ENCODE results near the gene SLC25A33.

SLC25A33 gene

GRCh38 chr1:9589144-9589718 is 50.0 kb downstream of the SLC25A33 start:
- DNase-seq, result no peak

GRCh38 chr1:9589719-9590157 is 50.5 kb downstream of the SLC25A33 start:
- no peak for DNase-seq

DNA sequence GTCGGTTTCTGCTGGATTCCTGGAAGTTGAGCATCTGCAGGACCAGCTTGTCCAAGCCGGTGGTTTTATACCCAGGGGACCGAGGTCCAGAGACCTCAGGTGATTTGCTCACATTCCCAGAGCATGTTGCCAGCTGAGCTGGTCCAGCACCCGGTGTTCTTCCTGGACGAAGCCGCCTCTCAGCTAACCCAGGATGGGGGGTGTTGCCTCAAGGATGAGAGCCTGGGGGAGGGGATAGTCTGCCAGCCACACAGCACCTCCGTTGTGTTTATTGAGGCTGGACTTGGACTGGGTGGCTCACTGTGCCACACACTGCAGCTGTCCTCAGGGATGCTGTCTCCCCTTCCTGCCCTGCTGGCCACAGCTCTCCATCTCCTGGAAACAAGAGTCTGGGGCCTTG is 50.9 kb downstream of the SLC25A33 start:
- DNase-seq, result no peak

- no peak for DNase-seq
Measured at GRCh38 chr1:9590945-9591668, 51.8 kb downstream of the SLC25A33 start.

DNA sequence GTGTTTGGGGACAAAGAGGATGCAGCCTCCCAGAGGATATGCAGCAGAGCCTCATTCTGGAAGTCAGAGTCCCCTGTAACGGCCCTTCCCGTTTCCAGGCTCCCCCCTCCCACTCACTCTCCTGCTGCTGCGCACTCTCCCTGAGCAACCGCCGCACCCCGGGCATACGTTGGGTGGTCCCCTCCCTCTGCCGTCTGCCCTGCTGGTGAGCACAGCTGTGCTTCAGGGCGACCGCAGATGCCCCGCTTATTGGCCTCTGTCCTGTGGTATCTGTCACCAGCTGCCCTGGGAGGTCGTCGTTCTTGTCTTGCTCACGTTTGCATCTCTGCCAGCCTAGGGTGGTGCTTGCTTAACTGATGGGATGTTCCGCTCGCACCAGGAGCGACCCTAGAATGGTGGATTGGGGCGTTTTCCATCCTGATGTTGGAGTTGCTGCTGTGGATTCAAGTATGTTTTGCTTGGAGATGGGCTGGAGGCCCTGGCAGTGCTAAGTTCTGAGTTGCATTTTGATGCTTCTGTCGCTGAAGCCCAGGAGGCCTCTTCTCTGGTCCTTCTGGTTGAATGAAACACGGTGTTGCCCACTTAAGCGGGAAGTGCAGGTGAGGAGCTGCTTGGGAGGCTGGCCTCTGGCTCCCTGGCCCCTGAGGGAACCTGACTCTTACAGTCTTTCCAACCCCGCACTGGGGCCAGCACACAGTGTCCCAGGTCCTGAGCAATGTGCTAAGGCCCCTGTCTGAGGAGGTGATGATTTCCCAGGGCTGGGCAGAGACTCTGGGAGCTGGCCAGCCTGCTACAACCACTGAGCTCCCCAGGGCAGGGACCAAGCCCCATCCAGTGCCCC is 52.6 kb downstream of the SLC25A33 start:
- no peak for DNase-seq

- DNase-seq, result no peak
Measured at GRCh38 chr1:9592510-9593075, 53.3 kb downstream of the SLC25A33 start.

- no peak for DNase-seq
Measured at GRCh38 chr1:9593147-9593491, 53.9 kb downstream of the SLC25A33 start.

GRCh38 chr1:9593492-9594465 is 54.5 kb downstream of the SLC25A33 start:
- DNase-seq, result peak; percentile 68

DNA sequence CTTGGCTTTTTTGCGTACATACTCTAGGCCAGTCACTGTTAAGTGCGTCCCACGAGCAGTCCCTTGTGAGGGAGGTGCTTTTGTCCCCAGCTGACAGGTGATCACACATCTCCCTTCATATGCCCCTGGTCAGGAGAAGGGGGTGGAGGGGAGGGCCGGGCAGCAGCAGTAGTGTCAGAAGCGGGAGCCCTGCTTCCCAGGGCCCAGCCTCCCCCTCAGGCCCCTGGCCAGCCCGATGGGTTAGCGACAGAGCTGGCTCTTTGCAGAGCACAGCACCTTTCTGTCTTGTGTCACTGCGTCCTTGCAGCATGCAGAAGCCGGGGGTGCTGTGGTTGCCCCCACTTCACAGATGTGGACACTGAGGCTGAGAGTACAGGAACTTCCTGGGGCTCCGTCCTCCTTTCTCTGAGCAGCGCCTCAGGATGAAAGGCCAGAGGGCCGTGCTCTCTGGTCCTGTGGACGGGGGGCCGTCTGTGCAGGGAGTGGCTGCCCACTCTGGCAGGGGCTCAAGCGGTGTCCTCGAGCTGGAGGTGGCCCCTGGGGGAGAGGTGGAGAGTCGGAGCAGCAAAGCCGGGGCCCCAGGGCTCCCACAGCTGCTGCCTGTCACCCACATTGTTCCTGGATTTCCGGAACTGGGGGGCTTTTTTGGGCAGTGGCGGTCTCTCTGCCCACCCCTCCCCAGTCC is 55.3 kb downstream of the SLC25A33 start:
- DNase-seq, result no peak

DNA sequence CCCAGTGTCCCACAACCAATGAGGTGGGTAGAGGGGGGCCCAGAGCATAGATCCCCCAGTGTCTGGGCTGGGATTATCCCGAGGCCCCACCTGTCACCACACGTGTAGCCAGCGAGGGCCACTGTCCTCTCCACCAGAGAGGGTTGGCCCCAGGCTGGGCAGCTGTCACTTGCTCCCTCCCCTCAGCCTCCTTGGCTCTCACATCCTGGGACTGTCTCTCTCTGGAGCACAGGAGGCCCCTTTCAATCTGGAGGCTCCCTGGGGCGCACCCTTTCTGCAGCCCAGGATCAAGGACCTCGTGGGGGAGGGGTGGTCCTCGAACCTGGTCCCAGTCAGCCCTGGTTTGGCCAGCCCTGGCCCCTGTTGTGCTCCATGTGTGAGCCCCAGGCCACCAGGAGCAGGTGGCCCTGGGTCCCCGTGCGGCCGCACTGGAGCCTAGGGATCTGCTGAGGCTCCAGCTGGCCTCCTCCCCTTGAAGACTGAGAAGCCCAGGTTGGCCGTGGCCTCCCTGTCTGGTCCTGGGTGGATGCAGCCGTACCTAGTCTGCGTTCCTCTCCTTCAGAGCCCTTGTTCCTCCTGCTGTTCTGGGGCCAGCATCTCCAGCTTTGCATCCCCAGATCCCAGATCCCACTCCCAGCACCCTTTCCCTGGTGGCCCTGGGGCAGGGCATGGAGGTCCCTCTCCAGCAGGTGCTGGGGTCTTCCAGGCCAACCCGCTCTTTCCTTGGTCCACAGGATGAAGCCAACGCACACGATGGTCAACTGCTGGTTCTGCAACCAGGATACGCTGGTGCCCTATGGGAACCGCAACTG is 56.1 kb downstream of the SLC25A33 start:
- DNase-seq, result no peak

GRCh38 chr1:9595968-9596340 is 56.7 kb downstream of the SLC25A33 start:
- no peak for DNase-seq

DNA sequence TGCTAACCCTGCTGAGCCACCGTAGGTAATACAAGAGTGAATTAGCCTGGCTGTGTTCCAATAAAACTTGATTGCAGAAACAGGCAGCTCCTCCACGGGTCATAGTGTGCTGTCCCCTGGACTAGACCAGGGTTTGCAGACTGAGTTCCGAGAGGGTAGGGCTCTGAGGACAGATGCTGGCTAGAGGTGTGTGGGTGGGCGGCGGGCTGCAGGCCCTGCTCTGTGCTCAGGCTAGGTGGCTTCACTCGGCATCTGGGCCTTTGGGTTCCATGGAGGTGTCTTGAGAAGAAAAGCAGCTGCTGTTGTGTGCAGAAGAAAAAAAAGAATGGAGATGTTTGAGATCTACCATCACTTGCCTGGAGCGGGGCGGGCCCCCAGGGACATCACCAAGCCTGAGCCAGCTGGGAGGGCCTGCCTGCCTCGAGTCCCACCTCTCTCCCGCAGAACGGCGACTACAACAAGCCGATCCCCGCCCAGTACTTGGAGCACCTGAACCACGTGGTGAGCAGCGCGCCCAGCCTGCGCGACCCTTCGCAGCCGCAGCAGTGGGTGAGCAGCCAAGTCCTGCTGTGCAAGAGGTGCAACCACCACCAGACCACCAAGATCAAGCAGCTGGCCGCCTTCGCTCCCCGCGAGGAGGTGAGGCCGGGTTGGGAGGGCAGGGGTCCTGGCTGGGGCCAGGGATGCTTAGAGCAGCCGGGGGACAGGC is 57.3 kb downstream of the SLC25A33 start:
- no peak for DNase-seq

GRCh38 chr1:9597361-9598315 is 58.4 kb downstream of the SLC25A33 start:
- DNase-seq, result no peak

DNA sequence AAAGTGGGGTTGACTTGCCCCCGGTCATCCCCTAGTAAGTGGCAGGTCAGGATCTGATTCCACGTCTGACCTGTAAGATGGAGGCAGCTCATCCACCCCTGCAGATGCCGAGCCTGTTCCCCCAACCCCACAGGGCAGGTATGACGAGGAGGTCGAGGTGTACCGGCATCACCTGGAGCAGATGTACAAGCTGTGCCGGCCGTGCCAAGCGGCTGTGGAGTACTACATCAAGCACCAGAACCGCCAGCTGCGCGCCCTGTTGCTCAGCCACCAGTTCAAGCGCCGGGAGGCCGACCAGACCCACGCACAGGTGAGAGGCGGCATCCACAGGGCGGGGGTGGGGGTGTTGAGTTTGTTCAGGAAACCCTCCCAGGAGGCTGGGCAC is 59.0 kb downstream of the SLC25A33 start:
- DNase-seq, result no peak

GRCh38 chr1:9599741-9600140 is 60.5 kb downstream of the SLC25A33 start:
- no peak for DNase-seq

GRCh38 chr1:9600861-9601834 is 61.9 kb downstream of the SLC25A33 start:
- no peak for DNase-seq

DNA sequence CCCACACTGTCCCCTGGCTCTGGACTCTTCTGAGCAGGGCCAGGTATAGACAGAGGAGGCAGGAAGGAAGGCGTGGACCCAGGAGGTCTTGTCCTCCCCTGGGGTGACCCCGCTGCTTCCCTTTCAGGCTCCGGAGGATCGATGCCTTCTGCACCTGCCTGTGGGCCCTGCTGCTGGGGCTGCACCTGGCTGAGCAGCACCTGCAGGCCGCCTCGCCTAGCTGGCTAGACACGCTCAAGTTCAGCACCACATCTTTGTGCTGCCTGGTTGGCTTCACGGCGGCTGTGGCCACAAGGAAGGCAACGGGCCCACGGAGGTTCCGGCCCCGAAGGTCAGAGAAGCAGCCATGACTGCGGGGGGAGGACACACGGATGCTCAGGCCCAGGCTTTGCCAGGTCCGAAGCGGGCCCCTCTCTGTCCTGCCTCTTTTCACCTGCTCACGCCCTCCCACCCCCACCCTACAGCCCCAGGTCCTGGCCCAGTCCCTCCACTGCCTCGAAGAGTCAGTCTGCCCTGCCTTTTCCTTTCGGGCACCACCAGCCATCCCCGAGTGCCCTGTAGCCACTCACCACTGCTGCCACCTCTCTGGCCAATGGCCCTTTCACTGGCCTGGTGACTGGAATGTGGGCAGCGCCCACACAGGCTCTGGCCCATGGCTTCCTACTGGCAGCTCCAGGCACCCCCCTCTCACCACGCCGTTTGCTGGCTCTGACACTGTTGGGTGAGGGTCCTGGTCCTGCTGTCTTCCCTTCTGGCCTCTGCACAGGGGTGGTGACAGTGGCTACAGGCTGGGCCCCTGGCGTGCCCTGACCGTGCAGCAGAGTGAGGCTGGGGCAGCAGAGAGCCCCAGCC is 62.9 kb downstream of the SLC25A33 start:
- no peak for DNase-seq

Data from kidney glomerular epithelial cell (primary cell).